K562 (cell line): ENCODE measurements around the gene SIRT4. TPM values are rescaled to one million over a fixed set of nuclear protein-coding genes. Genes with fewer than 3 reads are reported as not detected.

ENCODE experiments used
- CHAMP1 ChIP-seq: fragments of 450-650 bp; IDR thresholded peaks from 2 replicates; pipeline ENCODE4 v1.6.1; 2016; ENCODE audit warnings: mild to moderate bottlenecking
- LCOR ChIP-seq: sonication (generic); formaldehyde crosslinking; IDR thresholded peaks from 2 replicates; pipeline ENCODE4 v1.8.0; 2022; ENCODE audit warnings: mild to moderate bottlenecking, missing genetic modification reagents
- MEIS2 ChIP-seq: fragments of 450-650 bp; IDR thresholded peaks from 2 replicates; pipeline ENCODE4 v1.6.1; 2014; ENCODE audit warnings: mild to moderate bottlenecking; ENCODE audit not compliant: partially characterized antibody
- PRDM10 ChIP-seq: fragments of 450-650 bp; IDR thresholded peaks from 2 replicates; pipeline ENCODE4 v1.6.1; 2018; ENCODE audit not compliant: partially characterized antibody
- XRCC5 ChIP-seq: fragments of 200-400 bp; formaldehyde crosslinking; IDR thresholded peaks from 2 replicates; pipeline ENCODE4 v1.6.1; 2017; ENCODE audit warnings: low read depth, mild to moderate bottlenecking, low read length
- polyA plus RNA-seq, 8 experiments: library from polyadenylated mRNA; depleted of rRNA in 4 of 8; stranded (reverse) in 5 of 8; unstranded in 3 of 8; fragments of >200 nt; fragmentation: Nextera tagmentation in 2 of 8; fragmentation: Illumina TruSeq in 1 of 8; extraction: Ambion mirVana in 2 of 8; extraction: Trizol in 1 of 8; gene quantifications; 2 replicates each; pipeline versions ENCODE4 v1.2.1 to v1.2.3, GENCODE V29; 2011 to 2014; ENCODE audit warnings: inconsistent platforms in 1 of 8, missing spikeins in 1 of 8
- total RNA-seq, 7 experiments: library from RNA; depleted of rRNA in 6 of 7; stranded (reverse); fragments of >200 nt in 6 of 7; fragmentation: Illumina TruSeq in 2 of 7; extraction: Trizol in 2 of 7; gene quantifications; 2 replicates each; pipeline versions ENCODE4 v1.2.1 to v1.2.3, GENCODE V29; 2011 to 2021; ENCODE audit warnings: low replicate concordance in 1 of 7

The SIRT4 gene
- total and polyA plus RNA-seq, 9 of the 15 experiments (the other 6 are each of a cell fraction or from before 2014, with no cell fraction given), result 0.86 to 5.2 (median 2.4) TPM

GRCh38 chr12:120356567-120357030, 54.5 kb downstream of the SIRT4 start (continued):
- TF ChIP-seq CHAMP1, result no peak
- TF ChIP-seq PRDM10, result peak; percentile 67
- 0 out of 2 replicates have a peak, but pooled peaks have one; percentile 49 for TF ChIP-seq XRCC5
- TF ChIP-seq LCOR (CRISPR knock-in tag), result peak; percentile 61; the same call in 1 of the 2 replicates
- peak; percentile 57 for TF ChIP-seq MEIS2
